ENCODE measurements around the gene P2RY2.

Gene P2RY2

DNA sequence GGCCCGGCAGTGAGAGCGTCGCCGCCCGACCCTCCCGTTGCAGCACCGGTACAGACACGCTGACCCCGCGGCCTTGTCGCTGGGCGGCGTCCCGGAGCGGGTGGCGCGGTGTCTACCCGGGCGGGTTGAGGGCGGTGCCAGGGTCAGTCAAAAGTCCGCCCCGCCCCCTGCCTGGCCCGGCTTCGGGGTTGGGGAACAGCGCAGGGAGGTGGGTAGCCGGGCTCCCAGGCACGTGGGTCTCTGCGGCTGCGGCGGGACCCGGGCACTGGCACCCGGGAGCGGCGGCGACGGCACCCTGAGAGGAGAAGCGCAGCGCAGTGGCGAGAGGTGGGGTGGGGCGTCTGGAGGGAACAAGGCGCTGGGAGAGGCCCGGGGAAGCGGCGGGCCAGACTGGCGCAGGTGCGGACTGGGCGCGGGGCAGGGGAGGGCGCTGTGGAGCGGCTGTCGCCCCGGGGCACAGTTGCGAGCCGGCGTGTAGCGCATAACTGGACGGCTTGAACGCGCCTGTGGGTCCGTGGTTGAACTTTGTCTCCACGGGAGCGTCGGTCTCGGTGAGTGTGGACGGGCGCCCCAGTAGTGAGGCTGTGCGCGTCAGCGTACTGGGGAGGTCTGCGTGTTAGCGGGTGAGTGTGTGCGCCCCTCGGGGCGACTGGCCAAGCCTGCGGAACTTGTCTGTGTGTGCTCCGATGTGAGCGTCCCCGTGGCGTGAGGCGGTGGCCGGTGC is at the start of gene P2RY2:
Gene P2RY2 (plus strand): TSS at position 176 of the 724 bp plus-strand sequence. CDS start 15,879 bp downstream, outside the sequence.
- peak; percentile 14 for DNase-seq (ENCODE audit: low read depth)

DNA sequence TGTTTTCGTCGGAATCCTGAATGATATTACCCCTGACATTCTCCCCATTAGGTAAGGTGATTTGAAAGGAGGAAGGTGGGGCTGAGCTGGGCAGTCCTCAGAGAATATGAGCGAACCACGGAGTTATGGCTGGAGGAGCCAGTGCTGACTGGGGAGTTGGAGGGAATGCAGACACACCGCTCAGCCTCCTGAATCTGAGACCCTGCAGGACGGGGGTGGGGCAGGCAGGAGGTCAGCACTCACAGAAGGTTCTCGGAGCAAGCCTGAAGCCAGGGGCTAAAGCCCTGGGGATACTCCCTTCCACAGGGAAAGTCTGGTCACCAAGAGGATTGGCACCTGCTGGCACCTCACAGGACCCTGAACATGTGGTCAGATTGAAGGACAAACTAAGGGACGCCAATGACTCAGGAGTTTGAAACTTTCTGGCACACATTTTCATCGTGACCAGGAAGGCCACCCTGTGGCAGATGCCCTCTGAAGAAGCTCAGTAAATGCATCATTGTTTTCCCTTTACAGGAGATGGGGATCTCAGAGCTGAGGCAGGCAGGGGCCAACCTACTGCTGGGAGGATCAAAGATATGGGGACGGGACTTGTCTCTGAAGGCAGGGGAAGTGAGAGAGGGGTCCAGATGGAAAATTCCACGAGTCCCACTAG is 49.0 kb upstream of the P2RY2 start:
- no peak for DNase-seq (ENCODE audit: low read depth)

DNA sequence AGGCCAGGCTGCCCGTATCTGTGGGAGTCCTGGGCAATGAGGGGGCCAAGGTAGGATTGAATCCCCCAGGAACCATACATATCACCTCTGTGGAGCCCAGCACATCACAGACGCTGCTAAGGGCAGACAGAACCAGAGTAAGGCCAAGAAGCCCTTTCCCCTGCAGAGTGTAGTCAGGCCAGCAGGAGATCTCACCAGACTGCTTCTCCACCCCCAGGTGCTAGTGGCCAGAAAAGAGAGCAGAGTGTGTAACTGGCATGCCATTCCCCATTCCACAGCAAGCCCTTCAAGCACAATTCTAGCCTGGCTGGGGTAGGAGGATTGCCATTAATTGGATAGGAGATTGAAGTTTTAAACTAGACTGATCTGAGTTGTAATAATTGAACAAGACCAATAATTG is 47.9 kb upstream of the P2RY2 start:
- DNase-seq (ENCODE audit: low read depth), result no peak

DNA sequence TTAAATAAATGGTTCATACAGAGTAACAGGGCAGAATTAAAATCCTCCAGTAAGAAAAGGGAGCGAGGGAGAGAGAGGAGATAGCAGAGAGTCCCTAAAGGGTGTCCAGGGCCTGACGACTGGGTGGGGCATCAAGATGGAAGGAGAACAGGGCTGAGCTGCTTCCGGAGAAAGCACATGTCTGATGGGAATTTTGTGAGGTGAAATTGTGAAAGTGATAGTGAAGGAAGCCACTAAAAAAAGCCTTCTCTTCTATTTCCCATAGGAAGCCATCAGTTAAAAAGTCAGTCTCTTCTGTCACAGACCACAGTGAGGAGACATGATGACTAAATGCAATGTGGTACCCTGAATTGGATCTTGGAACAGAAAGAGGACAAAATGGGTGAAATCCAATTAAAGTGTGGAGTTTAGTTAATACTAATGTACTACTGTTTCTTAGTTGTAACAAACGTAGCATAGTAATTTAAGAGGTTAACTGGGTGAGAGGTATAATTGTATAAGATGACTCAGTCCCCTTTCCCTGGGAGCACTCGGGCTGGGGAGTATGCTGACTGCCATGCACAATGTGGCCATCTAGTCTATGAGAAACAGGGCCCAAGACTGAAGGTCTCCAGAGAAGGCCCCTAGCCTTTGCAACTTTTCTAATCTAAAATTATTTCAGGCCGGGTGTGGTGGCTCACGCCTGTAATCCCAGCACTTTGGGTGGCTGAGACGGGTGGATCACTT is 46.5 kb upstream of the P2RY2 start:
- no peak for DNase-seq (ENCODE audit: low read depth)

DNA sequence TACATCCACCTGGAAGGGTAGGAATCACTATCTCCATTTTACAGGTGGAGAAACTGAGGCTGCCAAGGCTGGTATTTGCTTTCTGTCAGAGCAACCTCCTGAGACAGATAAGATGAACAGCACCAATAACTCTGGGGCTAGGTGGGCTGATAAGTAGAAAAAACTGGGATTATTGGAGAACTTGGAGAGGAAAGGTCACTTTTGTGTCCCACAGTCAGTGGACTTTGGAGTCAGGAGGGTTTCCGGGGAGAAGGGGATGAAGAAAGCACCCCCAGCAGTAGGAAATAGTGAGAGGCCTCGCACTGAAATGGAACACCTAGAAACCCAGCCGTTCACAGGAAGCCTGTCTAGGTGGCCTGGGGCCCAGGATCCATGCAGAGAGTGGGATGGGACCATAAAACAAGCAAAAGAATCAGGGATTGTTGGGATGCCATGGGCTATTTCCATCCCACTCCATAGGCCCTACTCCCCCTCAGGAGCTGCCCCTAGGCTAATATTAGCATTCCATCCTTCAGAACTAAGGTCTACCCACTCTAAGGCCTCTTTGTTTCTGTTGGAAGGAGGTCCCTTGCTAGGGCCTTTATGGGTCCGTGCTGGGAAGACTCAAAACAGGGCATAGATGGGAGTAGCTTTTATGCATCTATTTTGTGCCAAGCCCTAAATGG is 45.0 kb upstream of the P2RY2 start:
- no peak for DNase-seq (ENCODE audit: low read depth)

DNA sequence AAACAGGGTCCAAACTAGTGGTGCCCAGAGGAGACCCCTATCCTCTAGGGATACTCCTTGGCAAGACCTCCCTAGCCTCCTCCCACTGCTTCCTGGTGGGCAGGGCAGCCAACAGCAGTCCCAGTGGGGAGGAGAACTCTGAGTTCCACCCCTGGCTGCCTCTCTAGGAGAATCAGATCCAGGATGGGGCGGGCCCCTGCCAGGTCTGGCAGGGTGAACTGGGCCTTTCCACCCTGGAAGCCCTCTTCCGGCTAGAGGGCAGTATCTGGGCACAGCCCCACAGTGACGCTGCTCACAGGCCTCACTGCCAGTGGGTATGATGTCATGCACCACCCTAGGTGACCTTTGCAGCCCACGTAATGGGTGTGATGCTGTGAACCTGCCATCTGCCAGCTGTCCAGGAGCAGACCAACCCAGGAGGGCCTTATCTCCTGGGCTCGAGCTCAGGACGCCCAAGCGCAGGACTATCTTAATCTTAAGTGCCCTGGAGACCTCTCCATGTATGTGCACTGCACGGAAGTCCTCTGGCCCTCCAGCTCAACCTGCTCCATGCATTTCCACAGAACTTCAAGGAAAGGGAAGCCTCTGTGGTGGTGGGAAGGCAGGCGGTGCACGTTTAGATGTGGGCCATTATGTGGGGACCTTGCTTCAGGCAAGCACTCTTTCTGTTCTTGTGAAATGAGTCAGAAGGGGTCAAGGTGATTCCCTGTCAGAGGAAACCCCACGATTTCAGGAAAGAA is 44.2 kb upstream of the P2RY2 start:
- DNase-seq (ENCODE audit: low read depth), result no peak

DNA sequence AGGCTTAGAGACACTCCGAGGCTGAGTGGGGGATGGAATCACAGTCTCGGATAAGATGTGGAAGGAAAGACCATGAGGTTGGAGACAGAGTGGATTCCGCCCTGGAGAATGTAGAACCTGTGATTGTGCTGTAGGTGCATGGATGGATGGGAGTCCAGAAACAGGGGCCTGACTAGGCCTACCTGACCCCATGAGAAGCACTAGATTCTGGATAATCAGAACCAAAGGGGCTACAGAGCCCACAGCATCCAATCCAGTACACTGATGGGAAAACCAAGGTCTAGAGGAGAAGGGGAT is 43.6 kb upstream of the P2RY2 start:
- no peak for DNase-seq (ENCODE audit: low read depth)

DNA sequence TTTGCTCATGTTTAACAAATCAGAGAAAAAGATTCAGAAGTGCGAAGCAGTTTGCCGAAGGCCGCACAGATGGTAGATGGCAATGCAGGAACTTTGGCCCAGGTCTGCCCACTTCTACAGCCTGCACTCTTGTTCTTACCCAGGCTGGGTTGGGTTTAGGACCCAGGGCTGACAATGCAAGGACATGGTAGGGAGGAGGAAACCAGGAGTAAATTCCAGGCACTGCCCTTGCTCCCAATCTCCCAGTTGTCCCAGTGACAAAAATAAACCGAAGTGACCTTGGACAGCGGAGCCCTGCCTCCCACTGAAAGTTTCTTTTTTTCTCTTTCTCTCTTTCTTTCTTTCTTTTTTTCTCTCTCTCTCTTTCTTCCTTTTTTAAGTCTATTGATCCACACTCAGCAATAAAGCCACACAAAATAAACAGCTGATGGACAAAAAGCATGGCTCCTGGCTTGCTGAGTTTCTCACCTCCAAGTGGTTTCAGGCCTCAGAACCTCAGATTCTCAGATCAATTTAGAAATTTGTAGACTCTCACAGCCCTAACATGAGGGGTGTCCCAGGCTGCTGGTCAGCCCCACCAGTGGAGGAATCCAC is 42.4 kb upstream of the P2RY2 start:
- DNase-seq (ENCODE audit: low read depth), result no peak

DNA sequence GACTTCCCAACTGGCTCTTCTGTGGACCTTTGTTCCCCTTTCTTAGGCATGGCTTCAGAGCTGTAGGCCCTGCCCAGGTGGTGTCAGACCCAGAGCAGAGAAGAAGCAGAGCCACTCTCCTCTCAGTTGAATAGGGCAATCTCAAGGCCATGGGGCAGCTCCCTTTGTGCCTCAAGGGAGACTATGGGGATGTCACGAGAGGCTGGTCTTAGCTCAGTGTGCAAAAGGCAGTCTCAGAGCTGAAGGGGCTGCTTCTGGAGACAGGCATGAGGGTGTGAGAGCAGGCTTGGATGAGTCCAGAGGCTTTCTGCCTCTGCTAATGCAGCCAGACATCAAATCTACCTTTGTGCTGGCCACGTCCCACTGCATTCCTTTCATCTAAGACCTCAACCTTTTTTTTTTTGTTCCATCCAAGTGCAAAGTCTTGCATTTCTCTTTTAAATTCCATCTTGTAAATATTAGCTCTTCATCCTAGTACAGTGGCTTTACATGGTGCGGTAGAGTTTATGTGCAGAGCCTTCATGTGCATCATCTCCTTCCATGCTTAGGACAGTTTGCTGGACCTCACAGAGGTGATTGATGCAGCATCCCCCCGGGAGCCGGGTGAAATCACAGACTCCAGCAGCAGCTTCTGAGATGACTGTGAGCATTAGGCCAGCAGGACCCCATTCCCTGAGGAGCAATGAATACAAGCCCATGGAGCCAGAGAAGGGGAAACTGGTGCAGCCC is 41.8 kb upstream of the P2RY2 start:
- no peak for DNase-seq (ENCODE audit: low read depth)

DNA sequence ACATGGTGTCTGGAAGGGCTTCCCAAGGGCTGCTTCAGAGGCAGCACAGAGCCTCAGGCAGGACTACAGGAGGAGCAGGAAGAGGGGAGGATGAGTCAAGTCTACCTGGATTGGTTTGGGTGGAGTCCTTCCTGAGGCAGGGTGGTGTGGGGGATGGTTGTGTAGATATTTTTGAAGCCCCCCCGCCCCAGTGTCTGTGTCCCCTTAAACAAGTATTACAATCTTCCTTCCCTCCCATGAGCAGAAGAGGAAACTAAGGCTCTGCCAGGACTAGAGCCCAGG is 41.3 kb upstream of the P2RY2 start:
- DNase-seq (ENCODE audit: low read depth), result no peak

DNA sequence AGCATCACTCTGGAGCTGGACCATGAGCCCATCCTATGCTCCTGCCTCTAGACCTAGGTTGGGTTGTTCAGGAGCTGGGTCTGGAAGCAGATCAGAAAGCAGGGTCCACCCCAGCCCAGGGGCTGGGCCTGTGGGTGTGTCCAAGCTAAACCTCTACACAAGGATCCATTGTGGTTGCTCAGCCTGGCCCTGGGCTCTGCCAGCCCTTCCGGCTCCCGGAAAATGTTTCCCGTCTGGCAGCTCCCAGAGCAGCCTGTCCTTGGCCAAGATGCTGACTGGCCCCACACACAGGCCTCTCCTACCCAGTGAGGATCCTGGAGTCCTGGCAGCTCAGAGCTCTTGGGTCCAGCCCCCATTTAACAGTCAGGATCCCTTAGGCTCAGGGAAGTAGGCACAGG is 40.7 kb upstream of the P2RY2 start:
- no peak for DNase-seq (ENCODE audit: low read depth)

DNA sequence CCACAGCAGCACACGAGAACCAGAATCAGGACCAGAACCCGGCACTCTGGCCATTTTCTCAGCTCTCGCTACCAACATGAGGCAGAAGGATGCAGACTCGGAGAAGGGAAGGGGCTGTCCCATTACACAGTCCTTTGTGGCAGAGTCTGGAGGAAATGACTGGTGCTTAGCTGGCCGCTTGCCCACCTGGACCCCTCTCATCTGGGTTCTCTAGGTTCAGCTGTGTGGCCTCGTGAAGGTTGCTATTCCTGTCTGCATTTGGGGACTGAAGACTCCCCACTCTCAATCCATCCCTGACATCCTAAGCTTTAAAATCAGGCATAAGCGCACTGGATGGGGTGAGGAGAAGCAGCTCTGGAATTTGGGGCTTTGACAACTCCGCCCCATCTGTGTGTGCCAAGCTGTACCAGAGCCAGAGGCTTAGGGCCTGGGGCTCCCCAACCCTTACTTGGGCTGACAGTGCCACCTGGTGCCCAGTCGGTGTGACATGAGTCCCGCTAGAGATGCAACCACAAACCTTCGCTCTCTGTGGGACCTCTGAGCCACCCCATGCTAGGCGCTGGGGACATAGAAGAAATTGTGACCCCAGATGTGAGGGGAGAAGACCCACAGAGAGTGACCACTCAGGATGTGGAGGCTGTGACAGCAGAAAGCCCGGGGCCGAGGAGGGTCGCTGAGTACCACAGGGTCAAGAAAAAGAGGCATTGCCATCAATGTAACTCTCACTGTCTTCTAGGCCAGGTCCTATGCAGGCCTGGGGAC is 40.1 kb upstream of the P2RY2 start:
- DNase-seq (ENCODE audit: low read depth), result peak; percentile 55

DNA sequence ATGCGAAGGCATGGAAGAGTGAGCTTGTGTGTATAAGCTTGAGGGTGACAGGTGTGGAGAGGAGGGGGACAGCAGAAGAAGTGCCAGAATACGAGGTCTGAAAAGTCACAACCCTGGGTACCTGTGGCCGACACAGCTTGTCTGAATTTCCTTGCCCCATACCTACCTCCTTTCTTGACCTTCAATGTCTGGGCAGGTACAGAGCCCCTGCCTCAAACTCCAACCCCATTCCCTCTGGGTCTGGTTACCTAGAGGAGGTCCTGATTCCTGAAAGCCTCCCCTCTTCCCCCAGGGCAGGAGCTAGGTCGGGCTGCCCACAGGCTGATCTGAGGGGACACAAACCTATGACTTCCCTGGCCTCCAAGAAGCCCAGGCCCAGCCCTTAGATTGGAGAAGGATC is 39.4 kb upstream of the P2RY2 start:
- DNase-seq (ENCODE audit: low read depth), result no peak

DNA sequence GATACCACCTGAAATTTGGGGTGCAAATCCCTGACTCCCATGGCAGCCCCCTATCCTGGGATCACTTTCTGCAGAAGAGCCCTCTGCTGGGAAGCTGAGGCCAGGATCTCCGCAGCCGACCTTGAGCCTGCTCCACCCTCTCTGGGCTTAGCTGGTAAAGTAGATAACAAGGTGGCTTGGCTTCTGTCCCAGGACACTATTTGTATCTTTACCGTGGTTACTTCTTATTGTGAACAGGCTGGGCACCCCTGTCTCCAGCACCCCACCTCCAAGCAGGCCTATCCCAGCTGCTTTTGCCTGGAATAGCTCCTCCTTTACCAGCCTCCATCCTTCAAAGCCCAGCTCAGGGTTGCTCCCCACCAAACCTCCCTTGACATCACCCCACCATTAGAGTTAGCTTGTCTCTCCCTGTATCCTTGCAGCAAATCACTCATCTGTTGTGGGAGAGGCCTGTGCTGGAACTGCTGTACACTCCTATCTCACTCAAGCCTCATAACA is 35.2 kb upstream of the P2RY2 start:
- no peak for DNase-seq (ENCODE audit: low read depth)

DNA sequence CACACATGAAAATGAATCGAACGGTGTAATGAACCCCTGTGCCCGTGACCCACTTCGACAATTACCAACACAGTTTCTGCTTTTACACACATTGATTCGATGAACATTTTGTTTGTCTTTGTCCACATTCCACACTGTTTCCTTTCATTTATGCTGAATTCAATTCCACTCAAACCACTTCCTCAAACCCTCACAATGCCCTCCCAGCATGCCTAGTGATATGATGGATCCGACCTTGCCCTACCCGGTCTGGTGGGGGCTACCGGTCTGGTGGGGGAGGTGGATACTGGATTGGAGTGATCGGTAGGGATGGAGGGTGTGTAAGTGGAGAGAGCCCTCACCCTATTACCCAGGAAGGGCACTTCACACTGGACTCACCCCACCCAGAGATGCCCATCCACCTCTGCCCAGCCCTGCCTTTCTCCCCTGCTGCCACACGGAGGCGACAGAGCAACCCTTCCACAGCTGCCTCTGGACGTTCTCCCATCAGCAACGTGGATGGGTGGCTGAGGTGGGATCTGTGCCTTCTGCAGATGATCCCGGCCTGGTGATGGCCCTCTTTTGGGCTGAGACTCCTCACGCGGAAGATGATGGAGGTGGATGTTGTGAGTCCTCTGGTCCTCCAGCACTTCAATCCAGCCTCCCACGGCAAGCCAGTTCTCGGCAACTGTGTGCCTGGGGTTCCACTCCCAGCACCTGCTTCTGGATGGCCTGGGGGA is 33.0 kb upstream of the P2RY2 start:
- peak; percentile 15 for DNase-seq (ENCODE audit: low read depth)

DNA sequence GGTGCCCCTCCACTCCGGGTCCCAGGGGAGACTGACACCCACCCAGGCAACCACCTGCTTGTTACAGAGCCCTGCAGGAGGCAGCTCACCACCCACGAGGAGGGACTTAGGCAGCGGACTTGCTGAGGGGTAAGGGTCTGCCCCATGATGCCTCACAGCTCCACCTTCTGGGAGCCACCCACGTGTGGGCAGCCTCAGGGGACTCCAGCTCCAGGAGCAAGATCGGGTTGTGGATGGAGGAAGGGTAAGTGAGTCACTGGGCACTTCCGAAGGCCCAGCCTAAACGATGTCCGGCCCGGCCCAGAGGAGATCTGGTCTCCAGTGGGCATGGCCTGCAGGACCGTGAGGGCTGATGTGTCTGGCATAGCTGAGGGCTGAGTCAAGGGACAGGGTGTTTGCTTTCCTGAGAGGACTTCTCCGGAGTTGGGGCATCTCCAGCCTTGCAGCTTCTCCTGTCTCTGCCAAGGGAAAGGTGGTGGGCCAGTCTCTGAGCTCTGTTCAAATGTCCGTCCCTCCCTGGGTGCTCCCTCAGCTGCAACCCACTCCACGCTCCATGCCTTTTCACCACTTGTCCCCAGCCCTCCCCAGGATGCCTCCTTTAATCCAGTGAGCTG is 32.3 kb upstream of the P2RY2 start:
- no peak for DNase-seq (ENCODE audit: low read depth)

DNA sequence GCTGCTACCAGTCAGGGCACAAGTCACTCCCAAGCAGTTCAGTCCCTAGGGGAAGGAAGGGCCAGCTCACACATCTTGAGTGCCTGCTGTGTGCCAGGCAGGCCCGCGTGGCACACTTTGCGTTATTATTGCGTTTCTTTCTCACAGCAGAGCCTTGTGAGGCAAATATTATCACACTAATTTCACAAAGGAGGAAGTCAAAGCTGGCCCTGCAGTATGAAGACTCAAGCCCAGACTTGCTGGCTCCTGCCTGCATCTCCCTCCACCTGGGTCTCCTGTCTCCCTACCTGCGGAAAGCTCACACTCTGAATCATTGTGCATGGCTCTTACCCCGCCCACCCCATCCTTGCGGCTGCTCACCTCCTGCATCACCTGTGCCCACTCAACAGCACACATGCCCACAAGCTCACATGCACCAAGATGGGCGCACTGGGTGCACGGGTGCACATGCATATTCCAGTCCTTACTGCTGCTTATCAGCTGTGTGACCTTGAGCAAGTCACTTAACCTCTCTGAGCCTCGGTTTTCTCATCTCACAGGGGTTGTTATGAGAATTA is 31.7 kb upstream of the P2RY2 start:
- no peak for DNase-seq (ENCODE audit: low read depth)

DNA sequence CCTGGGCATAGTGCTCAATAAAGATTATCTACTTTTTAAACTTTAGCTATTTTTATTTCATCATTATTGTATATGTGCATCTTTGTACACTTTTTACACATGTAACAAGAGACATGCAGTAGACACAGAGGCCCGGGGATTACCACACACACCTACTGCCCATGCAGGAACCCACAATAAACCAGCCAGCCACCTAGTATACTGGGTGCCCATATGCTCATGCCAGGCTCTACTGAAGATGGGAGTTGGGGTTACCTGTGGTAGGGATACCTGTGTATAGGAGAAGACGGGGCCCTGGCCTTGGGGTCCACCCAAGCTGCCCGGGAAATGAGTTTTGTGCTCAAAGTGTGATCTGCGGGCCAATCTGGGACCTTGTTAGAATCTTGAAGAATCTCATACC is 31.2 kb upstream of the P2RY2 start:
- no peak for DNase-seq (ENCODE audit: low read depth)

DNA sequence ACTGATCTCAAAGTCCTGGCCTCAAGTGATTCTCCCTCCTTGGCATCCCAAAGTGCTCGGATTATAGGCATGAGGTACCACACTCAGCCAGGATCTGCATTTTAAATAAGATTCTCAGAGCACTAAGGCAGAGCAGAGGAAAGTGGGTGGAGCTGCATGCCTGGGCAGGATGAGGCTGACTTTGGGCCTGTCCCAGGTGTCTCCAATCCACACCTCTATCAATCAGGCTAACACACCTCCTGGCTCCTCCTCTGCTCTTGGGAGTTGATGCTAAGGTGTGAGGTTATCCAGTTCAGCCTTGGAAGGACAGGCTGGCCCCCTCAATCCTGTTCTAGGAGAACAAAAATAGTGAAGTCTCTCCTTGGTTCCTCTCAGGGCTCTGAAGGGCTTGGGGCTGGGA is 30.2 kb upstream of the P2RY2 start:
- DNase-seq (ENCODE audit: low read depth), result no peak

Measured in stimulated activated CD8-positive, alpha-beta memory T cell treated with anti-CD3 and anti-CD28 coated beads, Interleukin-7, amount 100 ng/mL, for 24 hours (primary cell).